OCI-LY7 (cell line): ENCODE results near the gene MVB12B.

Source experiments
- CTCF ChIP-seq: fragments of 200-600 bp; sonication (generic); conservative IDR thresholded peaks from 2 replicates; pipeline ENCODE4 v1.5.1; 2014; ENCODE audit warnings: mild to moderate bottlenecking, antibody characterized with exemption, low read length, moderate library complexity, mixed read lengths
- EZH2phosphoT487 ChIP-seq: fragments of 200-600 bp; sonication (generic); IDR thresholded peaks from 2 replicates; pipeline ENCODE4 v1.6.1; 2018; ENCODE audit warnings: low read depth, borderline replicate concordance, mild to moderate bottlenecking, mixed run types, antibody characterized with exemption, low read length, moderate library complexity, mixed read lengths

DNA sequence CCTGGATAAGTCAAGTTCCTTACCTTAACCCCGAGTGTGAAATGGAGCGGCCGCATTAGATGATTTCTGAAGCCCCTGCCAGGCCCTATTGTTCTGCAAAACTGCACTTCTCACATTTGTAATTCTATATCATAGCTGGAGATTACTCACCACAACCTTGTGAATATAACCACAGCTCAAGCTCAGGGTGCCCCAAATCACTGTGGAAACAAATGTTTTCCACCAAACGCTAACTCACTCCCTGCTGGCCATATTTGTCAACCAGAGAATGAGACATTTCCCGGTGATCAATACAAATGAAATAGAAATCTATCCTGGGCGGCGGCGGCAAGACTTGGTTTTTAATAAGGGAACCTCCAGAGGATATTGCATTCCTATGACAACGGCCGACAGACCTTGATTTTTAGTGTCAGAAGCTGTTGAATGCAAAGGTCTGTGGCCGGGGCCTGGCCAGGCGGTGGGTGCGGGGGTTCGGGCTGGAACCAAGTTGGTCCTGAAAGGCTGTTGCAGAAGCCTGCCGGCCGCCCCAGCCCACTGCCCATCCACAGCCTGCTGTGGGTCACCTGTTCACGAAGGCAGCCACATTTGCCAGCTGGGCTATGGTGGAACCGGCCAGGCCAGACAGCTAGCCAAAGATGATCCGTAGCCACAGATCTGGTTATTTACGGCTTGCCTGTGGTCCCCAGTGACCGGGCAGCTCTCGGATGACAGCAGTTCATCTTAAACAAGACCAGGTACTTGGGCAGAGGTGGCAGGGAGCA lies 193.2 kb downstream of the MVB12B start:
- TF ChIP-seq CTCF: no peak
- no peak for TF ChIP-seq EZH2phosphoT487
